Glutamatergic neuron (in vitro differentiated cells): ENCODE data around the gene OSR1. TPM values are rescaled to one million over a fixed set of nuclear protein-coding genes. Genes with fewer than 3 reads are reported as not detected.
"Not testable (repeated sequence)": the region's sequence is repeated elsewhere in the genome, so short reads cannot be mapped to it uniquely, and the experiment has no call there.

Experiments used
- DNase-seq: peaks from one replicate; pipeline ENCODE4 v3.0.0; 2022
- H3K27ac Mint-ChIP-seq: one replicate; pipeline ENCODE4 v1.8.0; 2020; ENCODE audit warnings: mild to moderate bottlenecking, mixed read lengths, inconsistent platforms; ENCODE audit not compliant: unreplicated experiment
- H3K27me3 Mint-ChIP-seq: one replicate; pipeline ENCODE4 v1.8.0; 2020; ENCODE audit warnings: mild to moderate bottlenecking, moderate library complexity, mixed read lengths, inconsistent platforms; ENCODE audit not compliant: unreplicated experiment
- H3K36me3 Mint-ChIP-seq: one replicate; pipeline ENCODE4 v1.8.0; 2020; ENCODE audit warnings: mild to moderate bottlenecking, mixed read lengths, inconsistent platforms; ENCODE audit not compliant: unreplicated experiment
- H3K4me1 Mint-ChIP-seq: one replicate; pipeline ENCODE4 v1.8.0; 2020; ENCODE audit warnings: mild to moderate bottlenecking, low read depth, mixed read lengths, inconsistent platforms; ENCODE audit not compliant: unreplicated experiment
- H3K4me3 Mint-ChIP-seq: one replicate; pipeline ENCODE4 v1.8.0; 2020; ENCODE audit warnings: mild to moderate bottlenecking, mixed read lengths, inconsistent platforms; ENCODE audit not compliant: unreplicated experiment
- H3K9me3 Mint-ChIP-seq: one replicate; pipeline ENCODE4 v1.8.0; 2020; ENCODE audit warnings: mild to moderate bottlenecking, moderate library complexity, mixed read lengths, inconsistent platforms; ENCODE audit not compliant: unreplicated experiment
- CTCF ChIP-seq: fragments of 200-600 bp; sonication (generic); IDR thresholded peaks from one replicate; pipeline ENCODE4 v1.5.0; 2021; ENCODE audit not compliant: partially characterized antibody, unreplicated experiment
- total RNA-seq: library from RNA; stranded (reverse); fragmentation: NEBNext Ultra II Directional; extraction: Animal tissue kit (Norgen Biotek cat#: 25700); gene quantifications from one replicate; pipeline ENCODE4 v1.2.1, GENCODE V29; 2021; ENCODE audit not compliant: unreplicated experiment

Gene OSR1
- total RNA-seq, 1 donor from 2014 or later = 0.42 TPM

GRCh38 chr2:19319698-19320097, 38.7 kb downstream of the OSR1 start:
- DNase-seq = no peak
- no peaks in the 10 kb centered on the region for H3K9me3 Mint-ChIP-seq
- H3K27me3 Mint-ChIP-seq = peaks cover 2% of the 10 kb centered on the region
- no peak for TF ChIP-seq CTCF
- H3K36me3 Mint-ChIP-seq = no peaks in the 10 kb centered on the region
- no peak overlapping the region for H3K4me3 Mint-ChIP-seq
- H3K27ac Mint-ChIP-seq = no peak overlapping the region
- no peaks in the 10 kb centered on the region for H3K4me1 Mint-ChIP-seq

GRCh38 chr2:19319064-19319463, 39.4 kb downstream of the OSR1 start:
- Mint-ChIP-seq H3K4me3 (no peak overlapping the region), H3K27me3 (no peaks in the 10 kb centered on the region), H3K9me3 (no peaks in the 10 kb centered on the region), H3K36me3 (no peaks in the 10 kb centered on the region), H3K27ac (no peak overlapping the region), H3K4me1 (no peaks in the 10 kb centered on the region)
- no peak for DNase-seq
- no peak for TF ChIP-seq CTCF

- Mint-ChIP-seq H3K4me3 (no peak overlapping the region), H3K27me3 (no peaks in the 10 kb centered on the region), H3K36me3 (no peaks in the 10 kb centered on the region), H3K27ac (no peak overlapping the region), H3K9me3 (no peaks in the 10 kb centered on the region), H3K4me1 (no peaks in the 10 kb centered on the region)
- DNase-seq = no peak
- TF ChIP-seq CTCF = no peak
Measured at GRCh38 chr2:19313553-19313952, 44.9 kb downstream of the OSR1 start.

- peak; percentile 15 for TF ChIP-seq CTCF
- H3K27ac Mint-ChIP-seq = no peak overlapping the region
- DNase-seq = no peak
- no peaks in the 10 kb centered on the region for H3K4me1 Mint-ChIP-seq
- H3K27me3 Mint-ChIP-seq = no peaks in the 10 kb centered on the region
- no peak overlapping the region for H3K4me3 Mint-ChIP-seq
- H3K36me3 Mint-ChIP-seq = no peaks in the 10 kb centered on the region
- no peaks in the 10 kb centered on the region for H3K9me3 Mint-ChIP-seq
Measured at GRCh38 chr2:19312949-19313348, 45.5 kb downstream of the OSR1 start.

GRCh38 chr2:19306065-19306464, 52.4 kb downstream of the OSR1 start:
- H3K9me3 Mint-ChIP-seq, H3K27ac Mint-ChIP-seq, H3K27me3 Mint-ChIP-seq, H3K4me3 Mint-ChIP-seq, H3K36me3 Mint-ChIP-seq, DNase-seq, H3K4me1 Mint-ChIP-seq: not testable (repeated sequence)

GRCh38 chr2:19305400-19306055, 52.9 kb downstream of the OSR1 start:
- not testable (repeated sequence) for H3K4me1 Mint-ChIP-seq, H3K4me3 Mint-ChIP-seq, H3K36me3 Mint-ChIP-seq, DNase-seq, H3K9me3 Mint-ChIP-seq, H3K27ac Mint-ChIP-seq, H3K27me3 Mint-ChIP-seq
